ENCODE measurements around the gene TEX55.

GRCh38 chr3:119184111-119184510 is 38.1 kb downstream of the TEX55 start:
- TF ChIP-seq POLR2AphosphoS5 (IDR thresholded peaks at IDR 0.05; ENCODE audit: insufficient read depth in 1 of 2, low read depth in 1 of 2) (no peak), POLR2A (IDR thresholded peaks at IDR 0.05) (no peak)

Measured in vagina (tissue), 2 donors.